ENCODE results near the gene FCHSD2.
"Not testable (repeated sequence)": the region's sequence is repeated elsewhere in the genome, so short reads cannot be mapped to it uniquely, and the experiment has no call there.

Gene FCHSD2

GRCh38 chr11:73055002-73055401 is 87.1 kb downstream of the FCHSD2 start:
- DNase-seq = no peak

GRCh38 chr11:73053964-73054363 is 88.2 kb downstream of the FCHSD2 start:
- no peak for DNase-seq

GRCh38 chr11:73048446-73048845 is 93.7 kb downstream of the FCHSD2 start:
- DNase-seq = no peak

- no peak for DNase-seq
Observed at GRCh38 chr11:73047773-73048371, 94.2 kb downstream of the FCHSD2 start.

- DNase-seq = no peak
Observed at GRCh38 chr11:73040046-73040445, 102.1 kb downstream of the FCHSD2 start.

GRCh38 chr11:73034777-73035176 is 107.3 kb downstream of the FCHSD2 start:
- DNase-seq = no peak

- DNase-seq = no peak
Observed at GRCh38 chr11:73034331-73034730, 107.8 kb downstream of the FCHSD2 start.

- no peak for DNase-seq
Observed at GRCh38 chr11:73030130-73030529, 112.0 kb downstream of the FCHSD2 start.

- no peak for DNase-seq
Observed at GRCh38 chr11:73029403-73029802, 112.7 kb downstream of the FCHSD2 start.

GRCh38 chr11:73028611-73029010 is 113.5 kb downstream of the FCHSD2 start:
- no peak for DNase-seq

- DNase-seq = not testable (repeated sequence)
Observed at GRCh38 chr11:73027840-73028239, 114.3 kb downstream of the FCHSD2 start.

- no peak for DNase-seq
Observed at GRCh38 chr11:73024639-73025038, 117.5 kb downstream of the FCHSD2 start.

- no peak for DNase-seq
Observed at GRCh38 chr11:73019996-73020395, 122.1 kb downstream of the FCHSD2 start.

GRCh38 chr11:73019449-73019848 is 122.7 kb downstream of the FCHSD2 start:
- no peak for DNase-seq

- no peak for DNase-seq
Observed at GRCh38 chr11:73018856-73019255, 123.3 kb downstream of the FCHSD2 start.

- DNase-seq = no peak
Observed at GRCh38 chr11:73017024-73017751, 124.9 kb downstream of the FCHSD2 start.

- DNase-seq = no peak
Observed at GRCh38 chr11:73013021-73013420, 129.1 kb downstream of the FCHSD2 start.

GRCh38 chr11:73012121-73012863 is 129.8 kb downstream of the FCHSD2 start:
- no peak for DNase-seq

- no peak for DNase-seq
Observed at GRCh38 chr11:73011126-73011817, 130.8 kb downstream of the FCHSD2 start.

- no peak for DNase-seq
Observed at GRCh38 chr11:73009972-73010371, 132.1 kb downstream of the FCHSD2 start.

- no peak for DNase-seq
Observed at GRCh38 chr11:73004088-73004487, 138.0 kb downstream of the FCHSD2 start.

- no peak for DNase-seq
Observed at GRCh38 chr11:73003088-73003487, 139.0 kb downstream of the FCHSD2 start.

GRCh38 chr11:73002214-73002613 is 139.9 kb downstream of the FCHSD2 start:
- DNase-seq = no peak

All from NCI-H2029 (cell line).